ENCODE measurements around the gene COA8.
"Not testable (repeated sequence)": the region's sequence is repeated elsewhere in the genome, so short reads cannot be mapped to it uniquely, and the experiment has no call there.

COA8 gene

GRCh38 chr14:103581206-103581605, 18.4 kb downstream of the COA8 start:
- no peak for DNase-seq

DNA sequence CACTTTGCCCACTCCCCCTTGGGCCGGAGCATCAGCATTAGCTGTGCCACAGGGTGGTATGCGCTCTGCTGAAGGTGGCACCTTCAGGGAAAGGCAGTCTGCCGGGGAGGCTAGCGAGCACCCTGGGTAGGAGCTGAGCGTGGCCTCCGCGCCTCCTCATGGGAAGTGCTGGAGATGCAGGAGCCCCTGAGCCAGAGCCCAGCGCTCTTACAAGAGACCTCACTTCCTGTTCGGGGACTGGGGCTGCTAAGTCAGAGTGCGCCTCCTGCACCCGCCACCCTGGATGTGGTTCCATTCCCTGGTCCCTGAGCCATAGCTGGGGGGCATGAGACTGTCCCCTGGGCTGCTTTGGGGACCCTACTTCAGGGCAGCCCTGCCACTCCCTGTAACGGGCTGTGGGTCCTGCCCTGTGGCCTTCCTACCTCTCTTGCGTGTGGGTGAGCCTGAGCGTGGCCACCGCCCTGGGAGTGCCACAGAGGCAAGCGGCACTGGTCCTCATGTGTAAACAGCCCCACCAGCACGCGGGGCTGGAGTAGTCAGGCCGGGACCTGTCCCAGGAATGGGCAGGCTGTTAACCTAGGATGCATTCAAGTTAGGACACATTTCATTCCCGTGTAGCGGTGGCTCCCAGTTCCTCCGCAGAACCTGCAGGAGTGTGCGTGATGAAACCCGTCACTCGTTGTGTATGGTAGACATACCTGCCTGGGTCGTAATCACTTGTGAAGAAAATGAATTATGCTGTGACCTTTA, 19.4 kb downstream of the COA8 start:
- DNase-seq, result no peak

- no peak for DNase-seq
Measured at GRCh38 chr14:103584326-103584915, 21.7 kb downstream of the COA8 start.

DNA sequence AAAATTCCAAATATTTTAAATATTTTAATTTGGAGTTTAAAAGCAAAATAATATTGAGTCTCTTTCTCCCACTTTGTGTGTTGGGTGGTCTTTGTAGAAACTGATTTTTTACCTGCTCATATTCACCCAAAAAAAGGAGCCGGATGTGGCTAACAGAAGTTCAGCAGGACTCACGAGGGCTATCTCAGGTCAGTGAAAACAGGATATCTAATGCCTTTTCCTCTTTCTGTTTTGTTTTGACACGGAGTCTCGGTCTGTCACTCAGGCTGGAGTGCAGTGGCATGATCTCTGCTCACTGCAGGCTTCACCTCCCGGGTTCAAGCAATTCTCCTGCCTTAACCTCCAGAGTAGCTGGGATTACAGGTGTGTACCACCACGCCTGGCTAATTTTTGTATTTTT, 30.8 kb downstream of the COA8 start:
- no peak for DNase-seq

DNA sequence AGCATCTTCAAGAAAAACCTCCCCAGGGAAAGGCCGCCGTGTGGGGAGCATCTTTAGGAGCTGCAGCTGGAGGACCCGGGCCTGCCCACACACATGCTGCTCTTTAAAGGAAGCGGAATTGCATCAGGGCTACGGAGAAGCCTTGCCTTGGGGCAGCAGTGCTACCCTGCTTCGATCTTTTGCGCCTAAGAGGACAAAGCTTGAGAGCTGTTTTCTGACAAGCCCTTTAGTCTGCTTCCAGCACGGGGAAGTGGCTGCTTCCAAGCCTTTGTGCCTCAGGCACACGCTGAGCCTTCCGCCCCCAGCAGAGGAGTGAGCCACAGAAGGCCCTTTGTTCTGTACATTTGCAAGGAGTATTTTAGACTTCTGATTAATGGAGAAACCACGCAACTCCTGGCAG, 31.5 kb downstream of the COA8 start:
- DNase-seq, result no peak

- DNase-seq, result no peak
Measured at GRCh38 chr14:103597623-103598377, 35.0 kb downstream of the COA8 start.

DNA sequence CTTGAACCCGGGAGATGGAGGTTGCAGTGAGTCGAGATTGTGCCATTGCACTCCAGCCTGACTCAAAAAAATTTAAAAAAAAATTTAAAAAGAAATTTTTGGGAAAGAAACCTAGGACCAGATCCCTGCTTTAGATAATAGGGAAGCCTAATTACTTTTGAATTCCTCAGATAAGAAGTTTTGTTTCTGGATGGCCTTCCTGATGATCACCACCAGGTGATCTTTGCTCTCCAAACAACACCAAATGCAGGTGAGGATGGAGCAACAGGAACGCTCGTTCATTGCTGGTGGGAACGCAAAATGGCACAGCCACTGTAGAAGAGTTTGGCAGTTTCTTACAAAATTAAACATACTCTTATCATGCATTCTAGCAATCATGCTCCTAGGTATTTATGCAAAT, 37.7 kb downstream of the COA8 start:
- no peak for DNase-seq

GRCh38 chr14:103604620-103605019, 41.9 kb downstream of the COA8 start:
- DNase-seq, result no peak

DNA sequence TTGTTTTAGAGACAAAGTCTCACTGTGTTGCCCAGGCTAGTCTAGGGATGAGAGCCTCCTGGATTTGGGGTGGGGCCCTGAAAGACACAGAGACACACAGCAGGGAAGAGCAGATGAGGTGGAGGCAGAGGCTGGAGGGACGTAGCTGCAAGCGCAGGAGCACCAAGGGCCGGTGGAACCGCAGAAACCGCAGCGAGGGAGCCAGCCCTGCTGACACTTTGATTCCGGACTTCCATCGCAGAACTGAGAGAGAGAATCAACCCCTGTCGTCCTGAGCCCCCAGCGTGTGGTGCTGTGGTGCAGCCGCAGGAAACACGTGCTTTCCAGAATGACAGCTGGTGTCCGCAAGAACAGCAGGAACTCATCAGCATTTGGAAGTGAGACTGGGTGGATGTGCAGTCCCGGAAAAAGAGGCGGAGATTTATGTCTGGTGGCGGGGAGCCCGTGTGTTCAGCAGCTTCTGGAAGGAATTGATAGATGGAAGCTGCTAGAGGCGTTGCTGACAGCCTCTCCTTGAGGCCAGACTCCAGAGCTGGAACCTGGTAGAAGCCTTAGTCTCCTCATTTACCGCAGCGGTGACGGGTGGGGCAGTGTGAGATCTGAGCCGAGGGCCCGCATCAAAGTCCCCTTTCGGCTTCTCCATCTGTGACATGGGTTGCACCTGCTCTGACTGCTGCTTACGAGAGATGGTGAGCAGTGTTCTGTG, 44.4 kb downstream of the COA8 start:
- peak; percentile 19 for DNase-seq

GRCh38 chr14:103607822-103608221, 45.1 kb downstream of the COA8 start:
- DNase-seq, result no peak

- not testable (repeated sequence) for DNase-seq
Measured at GRCh38 chr14:103609081-103609480, 46.3 kb downstream of the COA8 start.

DNA sequence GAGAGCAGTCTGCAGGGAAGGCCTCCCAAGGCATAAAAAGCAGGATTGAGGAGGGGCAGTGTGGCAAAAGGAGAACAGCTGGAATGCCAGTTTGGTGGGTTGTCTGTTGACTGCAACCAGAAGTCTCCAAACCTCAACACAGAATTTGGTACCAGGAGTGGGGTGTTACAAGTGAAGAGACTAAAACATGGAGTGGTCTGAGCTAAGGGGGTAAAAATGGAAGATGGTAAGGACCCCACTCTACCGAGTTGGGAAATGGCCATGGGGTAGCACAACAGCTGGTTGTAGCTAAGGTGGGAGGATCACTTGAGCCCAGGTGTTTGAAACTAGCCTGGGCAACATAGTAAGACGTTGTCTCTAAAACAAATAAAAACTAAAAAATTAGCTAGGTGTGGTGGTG, 48.5 kb downstream of the COA8 start:
- DNase-seq, result no peak

DNA sequence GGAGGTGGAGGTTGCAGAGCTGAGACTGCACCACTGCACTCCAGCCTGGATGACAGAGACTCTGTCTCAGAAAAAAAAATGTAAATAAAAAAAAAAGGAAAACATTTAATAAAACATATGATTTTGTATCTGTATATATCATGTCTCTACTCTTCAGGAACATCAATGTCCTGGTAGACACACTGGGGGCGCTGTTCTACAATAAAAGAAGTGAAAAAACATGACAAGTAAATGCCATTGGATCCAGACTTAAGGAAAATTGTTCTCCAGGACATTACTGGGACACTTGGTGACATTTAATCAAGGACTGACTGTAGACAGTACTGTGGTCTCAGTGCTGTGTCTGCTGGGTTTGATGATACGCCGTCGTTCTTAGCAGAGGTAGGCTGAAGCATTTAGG, 50.8 kb downstream of the COA8 start:
- no peak for DNase-seq

DNA sequence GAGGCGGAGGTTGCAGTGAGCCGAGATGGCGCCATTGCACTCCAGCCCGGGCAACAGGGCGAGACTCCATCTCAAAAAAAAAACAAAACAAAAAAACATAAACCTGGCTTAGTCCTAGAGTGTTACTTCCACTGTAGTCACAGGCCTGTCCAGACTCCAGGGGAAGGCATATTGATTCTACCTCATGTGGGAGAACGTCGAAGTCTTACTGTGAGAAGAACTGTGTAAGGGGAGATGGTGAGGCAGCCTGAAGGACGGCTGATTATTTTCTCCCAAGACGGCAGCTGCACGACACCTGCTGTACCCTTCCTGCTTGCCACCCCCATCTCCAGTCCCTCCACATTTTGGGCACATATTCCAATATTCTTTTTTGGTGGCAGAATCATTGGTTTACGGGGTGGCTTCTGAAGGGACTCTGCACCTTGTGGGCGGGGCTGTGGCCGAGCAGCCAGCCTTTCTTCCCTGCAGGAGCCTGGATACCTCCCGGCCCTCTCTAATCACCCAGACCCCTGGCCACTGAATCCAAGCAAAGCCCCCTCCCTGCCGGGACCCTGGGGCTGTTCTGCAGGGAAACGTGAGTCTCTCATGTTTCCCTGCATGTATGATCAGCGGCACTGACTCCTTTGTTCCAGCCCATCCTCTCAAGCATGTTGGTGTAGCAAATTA, 54.0 kb downstream of the COA8 start:
- DNase-seq, result no peak

DNA sequence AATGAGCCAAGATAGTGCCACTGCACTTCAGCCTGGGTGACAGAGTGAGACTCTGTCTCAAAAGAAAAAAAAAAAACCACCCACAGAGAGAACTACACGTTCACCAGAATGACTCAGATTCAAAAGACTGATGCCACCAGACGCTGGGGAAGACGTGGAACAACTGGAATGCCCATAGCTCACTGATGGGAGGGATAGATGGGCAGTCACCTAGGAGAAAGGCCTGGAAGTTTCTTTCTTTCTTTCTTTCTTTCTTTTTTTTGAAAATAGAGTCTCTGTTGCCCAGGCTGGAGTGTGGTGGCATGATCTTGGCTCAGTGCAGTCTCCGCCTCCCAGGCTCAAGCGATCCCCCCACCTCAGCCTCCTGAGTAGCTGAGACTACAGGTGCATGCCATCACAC, 56.3 kb downstream of the COA8 start:
- DNase-seq, result no peak

- no peak for DNase-seq
Measured at GRCh38 chr14:103621860-103622259, 59.1 kb downstream of the COA8 start.

DNA sequence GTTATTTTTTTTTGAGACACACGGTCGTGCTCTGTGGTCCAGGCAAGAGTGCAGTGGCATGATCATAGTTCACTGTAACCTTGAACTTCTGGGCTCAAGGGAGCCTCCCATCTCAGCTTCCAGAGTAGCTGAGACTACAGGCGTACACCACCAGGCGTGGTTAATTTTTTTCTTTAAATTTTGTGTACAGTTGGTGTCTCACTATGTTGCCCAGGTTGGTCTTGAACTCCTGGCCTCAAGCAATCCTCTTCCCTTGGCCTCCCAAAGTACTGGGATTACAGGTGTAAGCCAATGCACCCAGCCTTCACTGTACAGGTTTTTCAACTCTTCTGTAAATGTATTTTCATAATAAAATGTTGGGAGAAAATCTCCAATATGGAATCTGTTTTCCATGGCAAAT, 60.5 kb downstream of the COA8 start:
- no peak for DNase-seq

- DNase-seq, result no peak
Measured at GRCh38 chr14:103623883-103624482, 61.2 kb downstream of the COA8 start.

GRCh38 chr14:103624860-103625259, 62.1 kb downstream of the COA8 start:
- DNase-seq, result no peak

DNA sequence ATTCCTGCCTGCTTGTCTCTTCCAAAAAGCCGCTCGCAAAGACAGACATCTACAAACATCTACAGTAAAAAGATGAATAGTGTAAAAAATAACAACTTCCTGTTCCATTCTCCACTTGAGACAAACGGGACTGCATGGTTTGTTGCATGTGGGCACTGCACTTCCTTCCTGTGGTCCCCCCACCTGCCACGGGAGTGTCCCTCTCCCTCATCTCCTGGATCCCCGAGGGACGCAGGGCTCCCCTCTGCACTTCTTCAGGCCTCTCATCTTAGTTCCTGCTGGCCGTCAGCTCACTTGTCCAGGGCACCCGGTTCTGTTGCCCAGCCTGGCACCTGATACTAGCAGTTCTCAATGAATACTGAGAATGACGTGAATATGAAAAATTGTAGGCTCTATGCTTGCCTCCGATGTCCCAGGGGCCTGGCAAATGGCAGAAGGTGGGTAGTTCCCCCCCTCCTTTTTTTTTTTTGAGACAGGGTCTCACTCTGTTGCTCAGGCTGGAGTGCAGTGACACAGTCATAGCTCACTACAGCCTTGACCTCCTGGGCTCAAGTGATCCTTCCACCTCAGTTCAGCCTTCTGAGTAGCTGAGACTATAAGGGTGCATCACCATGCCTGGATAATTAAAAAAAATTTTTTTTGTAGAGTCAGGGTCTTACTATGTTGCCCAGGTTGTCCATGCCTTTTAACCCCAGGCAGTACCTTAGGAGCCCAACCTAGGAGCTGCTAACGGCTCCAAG, 62.8 kb downstream of the COA8 start:
- DNase-seq, result peak; percentile 32

DNA sequence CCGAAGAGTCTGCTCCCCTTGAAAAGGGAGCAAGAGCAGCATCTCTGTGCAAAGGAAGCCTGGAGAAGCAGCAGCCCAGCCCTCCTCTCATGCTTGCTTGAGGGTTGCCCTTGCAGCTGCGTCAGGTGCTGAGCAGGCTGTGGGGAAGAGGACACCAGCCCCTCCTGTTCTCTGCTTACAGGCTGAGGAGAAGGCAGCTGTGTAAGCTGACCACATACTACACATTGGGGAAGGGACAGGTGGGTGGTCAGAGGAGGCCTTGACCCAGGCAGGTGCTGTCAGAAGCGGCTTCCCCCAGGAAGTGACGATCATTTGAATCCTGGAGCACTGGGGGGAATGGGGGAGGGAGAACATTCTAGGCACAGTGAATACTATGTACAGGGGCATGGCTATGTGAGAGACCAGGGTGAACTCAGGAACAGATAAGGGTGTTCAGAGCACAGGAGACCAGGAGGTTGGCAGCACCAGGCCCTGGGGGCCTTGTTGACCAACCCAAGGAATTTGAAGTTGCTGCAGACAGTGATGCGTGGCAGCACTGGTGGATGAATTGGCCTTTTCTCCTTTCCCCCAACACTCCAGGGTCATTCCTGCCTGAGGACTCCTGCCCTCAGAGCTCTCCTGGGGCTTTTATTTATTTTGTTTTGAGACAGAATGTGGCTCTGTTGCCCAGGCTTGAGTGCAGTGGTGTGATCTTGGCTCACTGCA, 63.5 kb downstream of the COA8 start:
- DNase-seq, result no peak

Data from effector CD8-positive, alpha-beta T cell (primary cell).